ENCODE results near the gene TMEM181. TPM values are rescaled to one million over a fixed set of nuclear protein-coding genes. Genes with fewer than 3 reads are reported as not detected.

TMEM181 gene
- polyA plus RNA-seq, 1 of the 3 experiments (the other 2 are of a cell fraction), result 19.5 TPM

- no peaks in the 10 kb centered on the region for H3K9me2 ChIP-seq
- H3K9me3 ChIP-seq, result no peaks in the 10 kb centered on the region
- H3K27me3 ChIP-seq (ENCODE audit: insufficient read depth), result no peaks in the 10 kb centered on the region
- H3K9ac ChIP-seq, result peak overlapping the region; percentile 99
- H2AFZ ChIP-seq (ENCODE audit: low read depth), result peak overlapping the region; percentile 79
- H3K4me3 ChIP-seq (ENCODE audit: low read depth in 2 of 2, low read length in 1 of 2), result peak overlapping the region; percentile 76 to 96
- peak overlapping the region; percentile 94 to 95 for H3K27ac ChIP-seq (ENCODE audit: low read depth in 2 of 2, low read length in 1 of 2)
- peaks cover 25 to 29% of the 10 kb centered on the region in 2 experiments for H3K4me1 ChIP-seq (ENCODE audit: control insufficient read depth in 1 of 2, insufficient read depth in 2 of 2, low read depth in 1 of 2, low read length in 1 of 2)
- ChIA-PET POLR2A (interaction anchor here (0.7 to 2.9 kb wide), 3 partner anchors 9 to 39 kb away, joined by 6 to 14 read pairs (median 11); no protein-coding TSS in a partner anchor), CTCF (interaction anchor here (0.6 to 7.7 kb wide), 13 partner anchors 8 to 431 kb away, joined by 3 to 46 read pairs (median 3); no protein-coding TSS in a partner anchor)
- peak overlapping the region; percentile 85 for H3K4me2 ChIP-seq
- H3K79me2 ChIP-seq (ENCODE audit: insufficient read depth), result peaks cover 37% of the 10 kb centered on the region
- H3K36me3 ChIP-seq (replicated peaks in 1 of 2; ENCODE audit: control insufficient read depth in 1 of 2, insufficient read depth in 2 of 2, low read length in 1 of 2), result peaks cover 3 to 8% of the 10 kb centered on the region in 2 experiments
- H4K20me1 ChIP-seq (ENCODE audit: insufficient read depth), result peaks cover 17% of the 10 kb centered on the region
- H3F3A ChIP-seq (replicated peaks; ENCODE audit: insufficient read depth), result peaks cover 46% of the 10 kb centered on the region
- no peak for DNase-seq
- 52% methylated on average over 15 of the region's 21 CpGs for WGBS (ENCODE audit: low lambda C conversion rate)
- no peak for TF ChIP-seq CHD2 (IDR thresholded peaks at IDR 0.05; ENCODE audit: low read length, partially characterized antibody)
- no peak for TF ChIP-seq TEAD4 (IDR thresholded peaks at IDR 0.05; ENCODE audit: borderline replicate concordance, insufficient read depth)
- TF ChIP-seq SIN3A (IDR thresholded peaks at IDR 0.05; ENCODE audit: borderline replicate concordance, low read depth, low read length), result no peak
- TF ChIP-seq CTCF (IDR thresholded peaks at IDR 0.05), result 0 out of 2 replicates have a peak, but pooled peaks have one; percentile 6
- 0 out of 4 replicates have a peak, but pooled peaks of 1 of the 2 experiments have one; percentile 10 for TF ChIP-seq EP300 (IDR thresholded peaks at IDR 0.05; ENCODE audit: borderline replicate concordance in 1 of 2, low read depth in 1 of 2, low read length in 1 of 2)
- TF ChIP-seq RFX5 (IDR thresholded peaks at IDR 0.05; ENCODE audit: low read length), result no peak
- no peak for TF ChIP-seq FOXJ3 (CRISPR knock-in tag; IDR thresholded peaks at IDR 0.05)
- TF ChIP-seq ELF1 (IDR thresholded peaks at IDR 0.05), result no peak
- TF ChIP-seq, protein P1, sequence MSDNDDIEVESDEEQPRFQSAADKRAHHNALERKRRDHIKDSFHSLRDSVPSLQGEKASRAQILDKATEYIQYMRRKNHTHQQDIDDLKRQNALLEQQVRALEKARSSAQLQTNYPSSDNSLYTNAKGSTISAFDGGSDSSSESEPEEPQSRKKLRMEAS (IDR thresholded peaks at IDR 0.05; ENCODE audit: low read depth), result 0 out of 2 replicates have a peak, but pooled peaks have one; percentile 35
- no peak for TF ChIP-seq RAD21 (IDR thresholded peaks at IDR 0.05; ENCODE audit: low read length)
- TF ChIP-seq USF1 (IDR thresholded peaks at IDR 0.05; ENCODE audit: borderline replicate concordance, low read depth), result no peak
- no peak for TF ChIP-seq FOXM1 (IDR thresholded peaks at IDR 0.05; ENCODE audit: low read depth)
- TF ChIP-seq EZH2phosphoT487 (IDR thresholded peaks at IDR 0.05; ENCODE audit: borderline replicate concordance, low read depth), result no peak
- no peak for TF ChIP-seq RCOR1 (IDR thresholded peaks at IDR 0.05; ENCODE audit: low read length)
- peak; percentile 28; the same call in 1 of the 2 replicates for TF ChIP-seq PBX3 (IDR thresholded peaks at IDR 0.05)
- TF ChIP-seq ZBTB33 (IDR thresholded peaks at IDR 0.05; ENCODE audit: borderline replicate concordance, low read depth), result no peak
- TF ChIP-seq JUND (IDR thresholded peaks at IDR 0.05), result 0 out of 2 replicates have a peak, but pooled peaks have one; percentile 10
- TF ChIP-seq GATA2 (CRISPR knock-in tag; IDR thresholded peaks at IDR 0.05), result no peak
- no peak for TF ChIP-seq SMC3 (IDR thresholded peaks at IDR 0.05; ENCODE audit: low read depth, low read length)
- no peak for TF ChIP-seq POLR2AphosphoS5 (IDR thresholded peaks at IDR 0.05; ENCODE audit: low read depth, low read length)
- no peak for TF ChIP-seq YY1 (IDR thresholded peaks at IDR 0.05; ENCODE audit: low read depth)
- no peak for TF ChIP-seq IRF3 (IDR thresholded peaks at IDR 0.05; ENCODE audit: low read depth, low read length)
- no peak for TF ChIP-seq MXI1 (IDR thresholded peaks at IDR 0.05; ENCODE audit: low read depth, low read length)
- no peak for TF ChIP-seq NRF1 (IDR thresholded peaks at IDR 0.05; ENCODE audit: low read depth, low read length)
- TF ChIP-seq NFIC (IDR thresholded peaks at IDR 0.05; ENCODE audit: borderline replicate concordance), result no peak
- no peak for TF ChIP-seq RXRA (IDR thresholded peaks at IDR 0.05; ENCODE audit: borderline replicate concordance, low read depth)
Observed at GRCh38 chr6:158645064-158646022, 85.5 kb downstream of the TMEM181 start.
